Stimulated activated naive CD8-positive, alpha-beta T cell treated with anti-CD3 and anti-CD28 coated beads, Interleukin-15, amount 100 ng/mL, for 72 hours (primary cell): ENCODE results near the gene PRDM8.

Experiments used
- ATAC-seq: fragments of 150-1000 bp; cut with Tn5 transposase; 2 replicates; pipeline ENCODE4 v1.10.0; 2021; ENCODE audit warnings: mild to moderate bottlenecking, moderate library complexity
- DNase-seq, 2 donors: peaks; one replicate each; pipeline ENCODE4 v3.0.0; 2021 to 2022
- H3K27ac Mint-ChIP-seq, 2 donors: one replicate each; pipeline ENCODE4 v1.8.0; 2022; ENCODE audit warnings: mild to moderate bottlenecking in 2 of 2, mixed read lengths in 2 of 2, moderate library complexity in 2 of 2
- H3K27me3 Mint-ChIP-seq: one replicate; pipeline ENCODE4 v1.8.0; 2022; ENCODE audit warnings: mixed read lengths
- H3K4me1 Mint-ChIP-seq: one replicate; pipeline ENCODE4 v1.8.0; 2022; ENCODE audit warnings: mild to moderate bottlenecking, mixed read lengths
- H3K4me3 Mint-ChIP-seq, 2 donors: one replicate each; pipeline ENCODE4 v1.8.0; 2022; ENCODE audit warnings: mild to moderate bottlenecking in 2 of 2, mixed read lengths in 2 of 2, moderate library complexity in 1 of 2
- H3K9me3 Mint-ChIP-seq, 2 donors: one replicate each; pipeline ENCODE4 v1.8.0; 2022; ENCODE audit warnings: mixed read lengths in 2 of 2

Gene PRDM8

DNA sequence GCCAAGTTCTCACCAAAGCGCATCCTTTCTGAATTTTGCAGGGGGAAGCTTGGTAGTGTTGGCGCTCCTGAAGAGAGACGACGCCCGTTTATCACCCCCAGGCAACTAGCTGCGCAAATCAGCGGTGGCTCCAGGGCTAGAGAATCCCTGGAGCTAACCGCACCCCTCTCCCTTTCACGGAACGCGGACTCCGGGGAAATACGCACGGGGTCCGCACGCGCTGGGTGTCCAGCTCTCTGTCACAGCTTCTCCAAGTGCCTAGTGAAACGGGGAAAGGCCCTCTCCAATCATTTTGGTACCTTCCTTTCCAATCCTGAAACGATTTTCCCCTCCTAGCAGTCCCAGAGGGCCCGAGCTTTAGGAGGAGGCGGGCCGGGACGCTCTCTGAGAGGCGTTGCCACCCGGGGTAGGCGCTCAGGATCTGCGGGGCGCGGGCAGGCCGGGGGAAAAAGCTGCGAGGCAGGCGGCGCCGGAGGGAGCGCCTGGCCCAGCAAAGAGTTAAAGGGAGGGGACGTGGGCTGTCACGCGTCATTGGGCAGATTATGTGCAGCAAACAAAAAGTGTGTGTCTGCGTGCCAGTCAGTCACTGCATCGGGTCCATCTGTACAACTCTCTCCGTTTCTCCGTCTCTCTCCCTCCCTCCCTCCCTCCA lies at the start of gene PRDM8:
PRDM8 (plus strand) TSS at position 582 of the 652 bp plus-strand sequence. CDS start 2,578 bp downstream, outside the sequence.
- peaks cover 41% of the 10 kb centered on the region for H3K4me1 Mint-ChIP-seq
- peak within 1 kb of the TSS; percentile 68 to 71 for H3K4me3 Mint-ChIP-seq
- peak within 1 kb of the TSS in 1 of 2 donors; percentile 16 for H3K27ac Mint-ChIP-seq
- DNase-seq (no peak), ATAC-seq (peak; percentile 57)
- H3K27me3 Mint-ChIP-seq = peaks cover 88% of the 10 kb centered on the region
- no peaks in the 10 kb centered on the region for H3K9me3 Mint-ChIP-seq

DNA sequence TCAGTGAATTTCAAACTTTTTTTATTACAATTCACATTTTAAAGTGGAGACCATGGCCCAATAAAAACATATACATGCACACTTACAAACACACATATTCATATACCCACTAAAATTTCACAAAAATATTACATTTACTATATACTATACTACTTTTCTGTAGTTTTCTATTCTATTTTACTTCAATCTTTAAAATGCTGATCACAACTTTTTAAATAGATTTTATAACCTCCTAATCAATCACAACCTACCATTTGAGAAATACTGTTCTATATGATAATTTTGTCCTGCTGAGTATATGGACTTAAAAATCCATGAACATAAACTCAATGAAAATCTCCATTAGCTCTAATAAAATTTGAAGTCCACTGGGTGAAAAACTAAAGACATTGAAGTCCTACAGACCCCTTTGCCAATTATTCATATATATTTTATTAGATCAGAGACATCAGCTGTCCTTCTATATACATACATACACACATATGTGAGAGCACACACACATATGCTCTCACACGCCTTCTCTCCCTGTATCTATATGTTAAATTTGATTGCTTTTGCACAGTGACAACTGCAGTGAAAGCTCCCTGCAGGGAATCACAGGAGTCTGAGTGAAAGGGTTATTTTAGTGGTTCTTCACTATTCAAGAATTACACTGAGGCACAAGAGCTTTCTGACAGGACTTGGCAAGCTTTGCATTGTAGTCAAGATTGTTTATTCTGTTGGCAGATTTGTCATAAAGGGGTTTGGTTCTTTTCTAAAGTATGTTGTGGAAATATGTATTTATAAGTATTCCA lies 46.7 kb upstream of the PRDM8 start:
- H3K27ac Mint-ChIP-seq = no peak overlapping the region
- H3K4me3 Mint-ChIP-seq = no peak overlapping the region
- H3K9me3 Mint-ChIP-seq = no peaks in the 10 kb centered on the region
- H3K4me1 Mint-ChIP-seq = peaks cover 18% of the 10 kb centered on the region
- H3K27me3 Mint-ChIP-seq = no peaks in the 10 kb centered on the region
- no peak for DNase-seq
- no peak for ATAC-seq

DNA sequence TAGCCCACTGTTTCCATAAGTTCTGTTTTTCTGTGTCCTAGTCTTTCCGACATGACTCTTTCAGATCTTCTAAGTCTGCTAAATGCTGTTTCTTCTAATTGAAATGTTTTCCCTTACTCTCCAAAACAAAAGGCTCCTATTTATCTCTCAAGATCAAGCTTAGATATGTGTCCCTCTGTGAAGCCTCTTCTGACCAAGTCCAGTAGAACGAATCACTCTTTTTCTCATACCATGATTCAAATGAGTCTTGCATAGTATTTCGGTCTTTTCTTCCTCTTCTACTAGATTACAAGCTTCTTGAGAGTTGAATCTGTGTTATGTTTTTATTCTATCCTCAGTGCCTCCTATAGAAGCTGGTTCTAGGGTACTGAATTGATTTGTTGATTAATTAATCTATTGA lies 45.3 kb upstream of the PRDM8 start:
- Mint-ChIP-seq H3K27me3 (no peaks in the 10 kb centered on the region), H3K4me3 (no peak overlapping the region), H3K4me1 (peaks cover 22% of the 10 kb centered on the region), H3K27ac (no peak overlapping the region), H3K9me3 (peaks cover under 1 to 1% of the 10 kb centered on the region in 2 donors)
- ATAC-seq (no peak), DNase-seq (no peak)

DNA sequence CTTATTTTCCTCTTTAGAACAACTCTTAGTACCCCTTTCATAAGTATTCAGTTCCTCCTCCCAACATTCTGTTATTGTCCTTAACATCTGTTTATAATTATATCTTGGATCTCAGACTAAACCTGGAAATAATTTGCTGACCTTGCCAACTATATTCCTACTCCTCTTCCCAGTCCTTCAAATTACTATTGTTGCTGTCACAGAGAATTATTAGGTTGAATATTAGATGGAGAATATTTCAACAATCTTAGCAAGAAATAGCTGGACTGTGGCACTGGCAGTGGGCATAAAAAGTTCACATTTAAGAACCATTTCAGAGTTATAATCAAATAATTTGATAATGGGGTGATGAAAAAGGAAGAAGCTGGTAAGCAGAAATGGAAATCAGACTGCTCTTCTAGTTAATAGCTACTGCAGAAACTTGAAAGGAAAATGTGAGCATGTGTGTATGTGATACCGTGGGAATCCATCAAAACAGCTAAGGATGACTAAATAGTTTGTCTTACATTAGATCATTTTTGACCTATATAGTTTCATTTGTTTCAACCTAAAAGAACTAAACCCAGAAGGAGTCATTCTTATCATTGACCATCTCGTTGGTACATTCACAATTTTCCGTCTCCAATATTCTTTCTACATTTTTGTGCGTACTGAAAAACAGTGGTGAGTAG lies 43.3 kb upstream of the PRDM8 start:
- H3K27ac Mint-ChIP-seq = peak overlapping the region; percentile 49 to 95
- no peak for DNase-seq
- peaks cover 29% of the 10 kb centered on the region for H3K4me1 Mint-ChIP-seq
- H3K9me3 Mint-ChIP-seq = peaks cover 9 to 20% of the 10 kb centered on the region in 2 donors
- no peaks in the 10 kb centered on the region for H3K27me3 Mint-ChIP-seq
- ATAC-seq = peak; percentile 89
- H3K4me3 Mint-ChIP-seq = peak overlapping the region; percentile 55 to 58

DNA sequence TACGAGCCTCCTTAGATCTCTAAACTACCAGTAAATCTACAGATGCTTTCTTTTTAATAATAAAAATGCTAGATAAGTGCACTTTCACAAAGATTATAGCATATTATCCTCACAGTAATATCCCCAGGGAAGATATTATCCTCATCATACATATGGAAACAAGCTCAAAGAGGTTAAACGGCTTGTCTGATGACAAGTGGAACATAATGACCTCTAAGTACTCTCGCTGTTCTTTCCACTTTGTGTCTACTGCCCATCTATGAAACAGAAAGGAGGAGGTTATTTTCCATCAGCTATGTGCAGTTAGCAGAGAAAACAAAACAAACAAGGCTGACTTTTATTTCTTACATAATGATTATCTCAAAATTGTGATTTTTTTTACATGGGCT lies 42.8 kb upstream of the PRDM8 start:
- no peaks in the 10 kb centered on the region for H3K27me3 Mint-ChIP-seq
- peak overlapping the region; percentile 55 to 58 for H3K4me3 Mint-ChIP-seq
- DNase-seq (no peak), ATAC-seq (peak; percentile 45)
- H3K9me3 Mint-ChIP-seq = peaks cover 9 to 20% of the 10 kb centered on the region in 2 donors
- peak overlapping the region; percentile 36 to 95 for H3K27ac Mint-ChIP-seq
- H3K4me1 Mint-ChIP-seq = peaks cover 29% of the 10 kb centered on the region

- Mint-ChIP-seq H3K9me3 (peaks cover 9 to 20% of the 10 kb centered on the region in 2 donors), H3K27me3 (no peaks in the 10 kb centered on the region), H3K4me1 (peaks cover 29% of the 10 kb centered on the region), H3K4me3 (no peak overlapping the region), H3K27ac (no peak overlapping the region)
- ATAC-seq (no peak), DNase-seq (no peak)
Observed at GRCh38 chr4:80155316-80155982, 41.9 kb upstream of the PRDM8 start.

GRCh38 chr4:80156410-80156809 lies 40.9 kb upstream of the PRDM8 start:
- DNase-seq (no peak), ATAC-seq (no peak)
- H3K4me1 Mint-ChIP-seq = peaks cover 29% of the 10 kb centered on the region
- no peak overlapping the region for H3K27ac Mint-ChIP-seq
- H3K4me3 Mint-ChIP-seq = no peak overlapping the region
- H3K27me3 Mint-ChIP-seq = no peaks in the 10 kb centered on the region
- peaks cover 9 to 20% of the 10 kb centered on the region in 2 donors for H3K9me3 Mint-ChIP-seq

- H3K27me3 Mint-ChIP-seq = no peaks in the 10 kb centered on the region
- H3K27ac Mint-ChIP-seq = no peak overlapping the region
- H3K4me1 Mint-ChIP-seq = peaks cover 11% of the 10 kb centered on the region
- no peak overlapping the region for H3K4me3 Mint-ChIP-seq
- DNase-seq = no peak
- H3K9me3 Mint-ChIP-seq = peaks cover 9 to 20% of the 10 kb centered on the region in 2 donors
- ATAC-seq = no peak
Observed at GRCh38 chr4:80161413-80162058, 35.8 kb upstream of the PRDM8 start.

GRCh38 chr4:80162418-80162817 lies 34.9 kb upstream of the PRDM8 start:
- Mint-ChIP-seq H3K4me1 (peaks cover 3% of the 10 kb centered on the region), H3K9me3 (peaks cover 4 to 15% of the 10 kb centered on the region in 2 donors), H3K27me3 (no peaks in the 10 kb centered on the region), H3K27ac (no peak overlapping the region), H3K4me3 (no peak overlapping the region)
- DNase-seq = no peak
- ATAC-seq = no peak

- H3K4me1 Mint-ChIP-seq = peaks cover under 1% of the 10 kb centered on the region
- H3K27ac Mint-ChIP-seq = no peak overlapping the region
Observed at GRCh38 chr4:80165855-80166254, 31.4 kb upstream of the PRDM8 start.

DNA sequence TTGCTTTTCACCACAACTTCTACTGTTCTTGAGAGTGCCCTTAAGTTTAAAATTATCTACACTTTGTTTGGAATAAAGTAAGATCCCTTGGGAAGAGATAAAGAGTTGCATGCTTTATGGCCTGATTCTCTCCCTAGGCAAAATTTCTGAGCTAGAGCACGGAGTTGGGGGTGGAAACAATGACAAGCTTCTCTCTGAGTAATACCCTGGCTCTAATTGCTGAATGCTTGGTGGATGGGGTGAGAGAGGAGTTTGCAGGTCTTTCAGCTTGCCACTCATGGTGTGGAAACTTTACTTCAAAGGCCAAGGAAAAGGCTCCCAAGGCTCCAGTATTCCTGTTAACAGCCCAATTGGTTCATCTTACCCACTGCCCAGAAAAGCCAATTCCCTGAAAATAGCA lies 26.1 kb upstream of the PRDM8 start:
- H3K27me3 Mint-ChIP-seq = no peaks in the 10 kb centered on the region
- H3K27ac Mint-ChIP-seq = peak overlapping the region; percentile 13 to 19
- H3K9me3 Mint-ChIP-seq = peaks cover 0 to 9% of the 10 kb centered on the region in 2 donors
- H3K4me1 Mint-ChIP-seq = peaks cover 49% of the 10 kb centered on the region
- DNase-seq = no peak
- no peak for ATAC-seq
- peak overlapping the region in 1 of 2 donors; percentile 15 for H3K4me3 Mint-ChIP-seq

More at GRCh38 chr4:80165855-80166254, 31.4 kb upstream of the PRDM8 start:
- H3K4me3 Mint-ChIP-seq = no peak overlapping the region
- no peaks in the 10 kb centered on the region for H3K9me3 Mint-ChIP-seq
- H3K27me3 Mint-ChIP-seq = no peaks in the 10 kb centered on the region
- ATAC-seq (no peak), DNase-seq (no peak)

DNA sequence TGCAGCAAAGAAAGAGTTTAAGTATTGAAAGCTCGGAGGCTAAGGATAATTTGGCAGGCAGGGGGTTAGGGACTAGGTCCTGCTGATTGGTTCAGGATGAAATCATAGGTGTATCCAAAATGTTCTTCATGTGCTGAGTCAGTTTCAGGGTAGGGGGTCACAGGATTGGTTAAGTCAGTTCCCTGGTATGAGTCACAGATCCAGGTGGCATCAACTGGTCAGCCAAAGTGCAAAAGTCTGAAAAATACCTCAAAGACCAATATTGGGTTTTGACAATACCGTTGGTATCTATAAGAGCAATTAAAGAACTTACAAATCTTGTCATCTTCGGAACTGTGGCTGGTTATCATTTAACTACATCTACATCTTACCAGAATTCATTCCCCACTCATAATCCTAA lies 25.6 kb upstream of the PRDM8 start:
- H3K4me3 Mint-ChIP-seq = peak overlapping the region; percentile 56 to 66

GRCh38 chr4:80172203-80172602 lies 25.1 kb upstream of the PRDM8 start:
- Mint-ChIP-seq H3K27ac (peak overlapping the region; percentile 81 to 93), H3K4me1 (peaks cover 49% of the 10 kb centered on the region), H3K9me3 (peaks cover 0 to 17% of the 10 kb centered on the region in 2 donors), H3K4me3 (peak overlapping the region; percentile 56 to 66), H3K27me3 (no peaks in the 10 kb centered on the region)
- ATAC-seq (peak; percentile 64), DNase-seq (no peak)

More for the DNA sequence above, 25.6 kb upstream of the PRDM8 start:
- Mint-ChIP-seq H3K27ac (peak overlapping the region; percentile 19 to 93), H3K9me3 (peaks cover 0 to 13% of the 10 kb centered on the region in 2 donors), H3K27me3 (no peaks in the 10 kb centered on the region), H3K4me1 (peaks cover 49% of the 10 kb centered on the region)
- ATAC-seq (no peak), DNase-seq (no peak)

DNA sequence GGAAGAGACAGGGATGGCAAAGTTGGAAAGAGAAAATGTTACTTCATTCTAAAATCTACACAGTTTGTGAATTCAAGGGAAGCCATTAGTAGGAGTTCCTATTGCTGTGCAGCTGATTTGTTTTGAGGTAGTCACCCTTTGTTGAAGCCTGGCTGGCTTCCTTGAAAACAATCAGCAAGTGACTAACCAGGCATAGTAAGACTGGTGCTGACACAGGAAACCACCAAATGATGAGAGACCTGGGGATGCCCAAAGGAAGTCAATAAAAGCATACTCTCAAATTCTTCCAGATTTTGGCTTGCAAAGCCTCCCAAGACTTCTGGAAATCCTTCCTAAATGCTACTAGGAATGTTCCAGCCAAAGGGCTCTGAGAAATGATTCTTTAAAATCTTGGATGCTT lies 23.9 kb upstream of the PRDM8 start:
- Mint-ChIP-seq H3K4me1 (peaks cover 49% of the 10 kb centered on the region), H3K4me3 (peak overlapping the region; percentile 29 to 66), H3K9me3 (peaks cover 4 to 20% of the 10 kb centered on the region in 2 donors), H3K27me3 (no peaks in the 10 kb centered on the region), H3K27ac (peak overlapping the region; percentile 71 to 93)
- ATAC-seq = peak; percentile 98
- peak; percentile 38 to 61 for DNase-seq

DNA sequence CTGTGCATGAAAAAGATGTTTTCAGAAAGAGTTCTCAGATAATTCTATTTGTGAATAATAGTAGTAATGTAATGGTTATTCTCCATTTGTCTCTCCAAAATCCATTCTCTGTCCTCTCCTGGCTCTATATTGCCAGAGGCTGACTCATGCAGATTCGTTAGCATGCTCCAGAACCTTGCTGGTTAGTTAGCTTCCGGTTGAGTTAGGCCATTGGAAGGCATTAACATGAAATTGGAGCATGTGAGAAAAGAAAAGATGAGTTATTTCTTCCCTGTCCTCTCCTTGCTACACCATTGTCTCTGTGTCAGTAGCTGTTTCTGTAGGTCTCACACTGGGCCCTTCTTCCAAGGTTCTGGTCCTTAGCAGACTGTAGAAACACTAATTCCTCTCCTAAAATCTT lies 23.5 kb upstream of the PRDM8 start:
- Mint-ChIP-seq H3K4me1 (peaks cover 49% of the 10 kb centered on the region), H3K9me3 (peaks cover 4 to 24% of the 10 kb centered on the region in 2 donors), H3K27ac (peak overlapping the region in 1 of 2 donors; percentile 90), H3K4me3 (peak overlapping the region in 1 of 2 donors; percentile 3), H3K27me3 (no peaks in the 10 kb centered on the region)
- DNase-seq (no peak), ATAC-seq (peak; percentile 21)
